ENCODE measurements around the gene TNPO3.
A peak's percentile ranks its signal among the peaks of the same experiment; 100 is the strongest.

The TNPO3 gene

GRCh38 chr7:128904381-128905197, 150.3 kb downstream of the TNPO3 start:
- DNase-seq, result peak; percentile 57

Measured in NCI-H2171 treated with DMSO at 0.1 percent for 48 hours (cell line).